Measurements from ENCODE around the gene POU2F3.

POU2F3 gene

GRCh38 chr11:120208777-120209176, 31.2 kb upstream of the POU2F3 start:
- TF ChIP-seq REST (IDR thresholded peaks at IDR 0.05; ENCODE audit: insufficient read depth in 1 of 2, low read depth in 2 of 2, low read length in 2 of 2) (no peak), POLR2AphosphoS5 (IDR thresholded peaks at IDR 0.05; ENCODE audit: low read depth, low read length) (no peak), FOXP2 (optimal IDR thresholded peaks at IDR 0.05; ENCODE audit: borderline replicate concordance, extremely low read depth, extremely low read length, insufficient read depth) (no peak), SIN3A (IDR thresholded peaks at IDR 0.05; ENCODE audit: borderline replicate concordance, insufficient read depth, low read length) (no peak), TAF1 (IDR thresholded peaks at IDR 0.05; ENCODE audit: borderline replicate concordance, insufficient read depth, low read length) (no peak)

GRCh38 chr11:120209746-120210625, 30.0 kb upstream of the POU2F3 start:
- TF ChIP-seq FOXP2 (optimal IDR thresholded peaks at IDR 0.05; ENCODE audit: borderline replicate concordance, extremely low read depth, extremely low read length, insufficient read depth) (no peak), TAF1 (IDR thresholded peaks at IDR 0.05; ENCODE audit: borderline replicate concordance, insufficient read depth, low read length) (no peak), SIN3A (IDR thresholded peaks at IDR 0.05; ENCODE audit: borderline replicate concordance, insufficient read depth, low read length) (no peak), REST (IDR thresholded peaks at IDR 0.05; ENCODE audit: insufficient read depth in 1 of 2, low read depth in 2 of 2, low read length in 2 of 2) (no peak), POLR2AphosphoS5 (IDR thresholded peaks at IDR 0.05; ENCODE audit: low read depth, low read length) (no peak)

GRCh38 chr11:120210626-120211521, 29.1 kb upstream of the POU2F3 start, which contains the start of gene OAF:
Gene OAF, plus strand, starts transcription at chr11:120211032. Its CDS starts 248 bp downstream, at chr11:120211280.
- TF ChIP-seq SIN3A (IDR thresholded peaks at IDR 0.05; ENCODE audit: borderline replicate concordance, insufficient read depth, low read length) (0 out of 2 replicates have a peak, but pooled peaks have one; percentile 73), TAF1 (IDR thresholded peaks at IDR 0.05; ENCODE audit: borderline replicate concordance, insufficient read depth, low read length) (peak; percentile 47; the same call in 1 of the 2 replicates), REST (IDR thresholded peaks at IDR 0.05; ENCODE audit: insufficient read depth in 1 of 2, low read depth in 2 of 2, low read length in 2 of 2) (peak; percentile 27 to 28; a peak in 1 of 4 replicates), POLR2AphosphoS5 (IDR thresholded peaks at IDR 0.05; ENCODE audit: low read depth, low read length) (no peak), FOXP2 (optimal IDR thresholded peaks at IDR 0.05; ENCODE audit: borderline replicate concordance, extremely low read depth, extremely low read length, insufficient read depth) (peak; percentile 33)

- TF ChIP-seq TAF1 (IDR thresholded peaks at IDR 0.05; ENCODE audit: borderline replicate concordance, insufficient read depth, low read length) (no peak), FOXP2 (optimal IDR thresholded peaks at IDR 0.05; ENCODE audit: borderline replicate concordance, extremely low read depth, extremely low read length, insufficient read depth) (no peak), SIN3A (IDR thresholded peaks at IDR 0.05; ENCODE audit: borderline replicate concordance, insufficient read depth, low read length) (no peak), REST (IDR thresholded peaks at IDR 0.05; ENCODE audit: insufficient read depth in 1 of 2, low read depth in 2 of 2, low read length in 2 of 2) (no peak), POLR2AphosphoS5 (IDR thresholded peaks at IDR 0.05; ENCODE audit: low read depth, low read length) (no peak)
Measured at GRCh38 chr11:120211522-120212258, 28.2 kb upstream of the POU2F3 start.
